COLO829 (cell line): ENCODE data around the gene BPIFA2.
"Not testable (repeated sequence)": the region's sequence is repeated elsewhere in the genome, so short reads cannot be mapped to it uniquely, and the experiment has no call there.

ENCODE experiments used
- DNase-seq: peaks from one replicate; pipeline ENCODE4 v3.0.0; 2012; ENCODE audit warnings: low spot score

Gene BPIFA2

DNA sequence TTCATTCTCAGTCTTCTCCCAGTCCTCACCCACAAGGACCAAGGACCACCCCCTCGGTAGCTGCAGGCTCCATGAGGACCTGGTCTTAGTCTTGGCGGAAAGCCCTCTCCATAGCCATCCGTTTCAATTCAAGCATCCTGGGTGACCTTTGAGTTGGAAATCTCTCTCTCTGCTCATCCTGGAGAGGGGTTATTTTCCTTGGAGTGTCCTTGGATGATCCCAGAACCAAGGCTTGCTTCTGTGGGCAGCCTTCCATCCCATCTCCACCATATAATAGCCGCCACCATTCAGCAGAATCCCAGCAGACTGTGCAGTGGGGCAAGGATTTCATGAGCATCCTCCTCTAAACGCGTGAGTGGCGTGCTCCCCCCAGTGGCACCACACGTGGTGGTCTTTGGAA lies at the start of gene BPIFA2:
Gene BPIFA2 (plus strand): TSS at position 301 of the 400 bp plus-strand sequence. CDS start 987 bp downstream, outside the sequence.
- DNase-seq = no peak

DNA sequence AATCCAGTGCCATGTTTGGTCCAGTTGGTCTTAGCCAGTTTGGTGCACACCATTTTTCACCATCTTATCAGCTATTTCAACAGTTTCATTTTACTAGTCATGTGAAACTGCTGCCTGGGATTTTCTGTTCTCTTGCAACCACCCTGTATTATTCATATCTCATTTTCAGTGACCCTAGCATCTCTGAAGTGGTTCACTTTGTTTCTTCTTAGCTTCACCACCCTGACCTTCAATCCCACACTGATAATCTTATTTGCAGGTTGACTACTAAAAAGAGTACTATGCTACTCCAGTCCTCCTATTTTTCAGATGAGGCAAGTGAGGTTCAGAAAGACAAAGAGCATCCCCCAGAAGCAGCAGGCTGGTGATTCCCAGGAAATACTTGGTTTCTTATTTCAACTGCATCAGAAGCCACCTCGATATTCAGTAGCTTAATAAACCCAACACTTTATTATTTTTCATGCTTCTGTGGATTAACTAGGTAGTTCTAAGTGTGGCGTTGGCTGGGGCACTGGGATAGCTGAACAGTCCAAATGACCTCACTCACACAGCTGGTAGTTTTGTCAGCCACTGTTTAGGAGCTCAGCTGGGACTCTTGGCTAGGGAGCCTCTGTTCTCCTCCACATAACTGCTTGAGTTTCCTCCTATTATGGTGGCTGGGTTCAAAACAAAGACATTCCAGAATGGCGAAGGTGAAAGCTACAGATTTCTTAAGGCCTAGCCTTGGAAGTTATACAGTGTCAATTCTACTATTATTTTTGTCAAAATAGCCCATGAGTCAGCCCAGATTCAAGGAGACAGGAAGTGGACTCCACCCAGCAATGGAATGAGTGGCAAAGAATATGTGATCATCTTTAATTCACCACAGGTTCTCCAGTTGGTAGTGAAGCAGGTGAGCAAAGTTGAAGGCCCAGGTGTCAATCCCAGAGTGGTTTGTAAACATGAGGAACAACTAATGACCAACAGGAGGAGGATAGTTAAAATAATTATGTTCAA lies 47.9 kb upstream of the BPIFA2 start:
- DNase-seq = no peak

DNA sequence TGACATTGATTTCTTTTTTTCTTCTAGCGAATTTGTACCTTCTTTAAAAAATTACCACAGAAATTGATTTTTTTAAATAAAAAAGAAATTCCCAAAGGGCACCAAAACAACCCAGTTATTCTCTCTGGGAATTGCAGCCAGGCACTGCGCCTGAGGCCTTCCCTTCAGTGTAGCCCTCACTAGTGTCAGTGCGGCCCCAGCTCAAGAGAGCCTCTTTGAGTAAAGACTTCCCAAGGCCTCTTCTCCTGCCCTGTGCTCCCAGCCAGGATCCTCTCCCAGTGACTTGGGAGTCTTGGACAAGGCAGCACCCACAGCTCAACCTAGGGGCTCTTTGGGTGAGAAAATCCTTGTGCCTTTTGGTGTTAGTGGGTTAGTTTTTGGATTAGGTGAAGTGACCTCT lies 47.0 kb upstream of the BPIFA2 start:
- no peak for DNase-seq

DNA sequence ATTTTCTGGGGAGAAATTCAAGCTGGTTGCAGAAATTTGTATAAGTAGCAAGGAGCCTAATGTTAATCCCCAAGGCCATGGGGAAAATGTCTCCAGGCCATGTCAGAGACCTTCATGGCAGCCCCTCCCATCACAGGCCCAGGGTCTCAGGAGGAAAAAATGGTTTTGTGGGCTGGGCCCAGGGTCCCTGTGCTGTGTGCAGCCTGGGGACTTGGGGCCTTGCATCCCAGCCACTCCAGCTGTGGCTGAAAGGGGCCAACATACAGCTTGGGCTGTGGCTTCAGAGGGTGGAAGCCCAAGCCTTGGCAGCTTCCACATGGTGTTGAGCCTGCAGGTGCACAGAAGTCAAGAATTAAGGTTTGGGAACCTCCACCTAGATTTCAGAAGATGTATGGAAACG lies 45.7 kb upstream of the BPIFA2 start:
- not testable (repeated sequence) for DNase-seq

GRCh38 chr20:33124261-33124660 lies 43.7 kb upstream of the BPIFA2 start:
- no peak for DNase-seq

DNA sequence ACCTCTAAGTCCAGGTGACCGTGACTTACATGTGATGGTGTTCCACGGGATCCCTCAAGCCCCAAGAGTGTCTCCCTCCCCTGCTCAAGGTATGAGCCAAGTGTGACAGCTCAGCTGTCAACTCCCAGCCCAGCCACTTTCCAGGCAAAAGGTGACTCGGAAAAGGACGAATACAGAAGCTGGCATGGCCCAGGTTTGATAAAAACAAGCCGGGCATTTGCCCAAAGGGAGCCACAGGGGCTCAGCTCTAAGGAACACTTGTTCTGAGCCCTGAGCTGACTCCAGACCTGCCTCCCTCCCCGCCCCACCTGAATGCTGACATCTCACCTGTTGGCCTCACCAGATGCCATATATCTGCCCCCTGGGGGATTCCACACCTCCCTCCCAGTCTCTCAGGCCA lies 43.0 kb upstream of the BPIFA2 start:
- no peak for DNase-seq

DNA sequence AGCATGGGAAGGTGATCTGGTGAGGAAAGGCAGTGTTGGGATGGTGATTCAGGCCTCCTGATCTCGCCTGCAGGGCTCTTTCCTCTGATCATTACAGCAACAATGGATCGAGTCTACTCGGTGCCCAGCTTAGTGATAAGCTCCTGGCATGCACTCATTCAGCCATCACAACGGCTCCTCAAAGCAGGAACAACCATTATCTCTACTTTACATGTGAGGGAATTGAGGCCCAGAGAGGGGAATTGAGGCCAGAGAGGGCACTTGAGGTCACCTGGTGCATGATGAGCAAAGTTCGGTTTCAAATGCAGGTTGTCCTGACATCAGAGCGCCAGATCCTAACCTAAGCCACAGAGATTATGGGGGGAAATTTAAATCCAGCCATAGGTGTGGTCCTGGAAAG lies 42.0 kb upstream of the BPIFA2 start:
- DNase-seq = no peak

GRCh38 chr20:33127422-33128097 lies 40.4 kb upstream of the BPIFA2 start:
- no peak for DNase-seq

GRCh38 chr20:33130568-33131061 lies 37.3 kb upstream of the BPIFA2 start:
- DNase-seq = no peak

DNA sequence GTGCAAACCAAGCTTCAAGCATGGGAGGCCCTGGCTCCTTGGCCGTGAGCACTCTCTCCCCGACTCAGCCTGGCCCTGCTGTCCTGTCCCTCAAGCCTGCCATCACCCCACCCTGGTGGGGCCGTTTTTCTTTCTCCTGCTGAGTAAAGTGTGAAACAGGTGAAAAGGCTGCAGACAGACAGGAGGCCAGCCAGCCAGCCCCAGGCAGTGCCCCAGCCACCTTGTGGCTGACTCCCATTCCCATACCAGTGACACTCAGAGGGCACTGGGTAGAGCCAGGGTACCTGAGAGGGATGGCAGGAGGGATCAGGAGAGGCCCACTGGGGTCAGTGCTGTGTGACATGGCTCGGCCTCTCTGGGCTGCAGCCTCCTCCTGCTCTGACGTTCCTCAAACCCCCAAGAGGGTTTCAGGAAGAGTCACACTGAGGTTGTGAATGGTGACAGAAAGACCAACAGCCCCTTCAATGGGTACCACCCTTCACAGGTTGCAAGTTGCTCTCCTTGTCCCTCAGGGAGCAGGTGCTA lies 35.9 kb upstream of the BPIFA2 start:
- no peak for DNase-seq

DNA sequence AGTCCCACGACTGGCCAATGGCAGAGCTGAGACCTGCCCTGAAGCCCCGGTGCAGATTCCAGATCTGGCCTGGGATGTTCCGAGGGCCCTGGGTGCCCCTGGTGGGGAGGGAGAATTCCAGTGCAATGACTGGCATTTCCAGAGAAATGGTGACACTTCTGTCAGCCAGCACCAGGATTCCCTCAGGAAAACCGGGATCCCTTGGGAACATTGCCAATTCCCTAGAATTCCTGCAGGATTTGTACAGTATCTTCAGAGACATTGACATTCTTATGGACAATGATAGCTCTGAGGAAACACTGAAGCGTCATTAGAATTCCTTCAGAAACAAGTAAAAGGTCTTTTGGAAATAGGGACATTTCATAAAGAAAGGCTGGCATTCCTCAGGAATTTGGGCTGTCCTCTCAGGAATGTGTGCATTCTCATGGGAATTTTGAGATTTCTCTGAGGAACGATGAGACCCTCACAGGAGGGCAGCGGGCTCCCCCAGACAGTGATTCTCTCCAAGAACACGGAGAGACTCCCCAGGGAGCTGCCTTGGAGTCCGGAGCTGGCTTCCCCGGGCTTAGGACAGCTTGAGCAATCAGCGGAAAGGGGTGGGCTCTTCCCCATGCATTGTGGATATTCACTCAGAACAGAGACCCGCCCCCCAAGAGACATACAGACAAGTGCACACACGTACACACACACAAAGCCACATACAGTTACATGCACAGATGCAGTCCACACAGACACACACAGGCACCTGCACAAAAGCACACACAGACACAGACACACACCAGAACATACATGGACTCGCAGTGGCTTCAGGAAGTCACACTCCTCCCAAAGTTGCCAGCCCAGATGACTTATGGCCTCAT lies 35.2 kb upstream of the BPIFA2 start:
- DNase-seq = peak; percentile 48

DNA sequence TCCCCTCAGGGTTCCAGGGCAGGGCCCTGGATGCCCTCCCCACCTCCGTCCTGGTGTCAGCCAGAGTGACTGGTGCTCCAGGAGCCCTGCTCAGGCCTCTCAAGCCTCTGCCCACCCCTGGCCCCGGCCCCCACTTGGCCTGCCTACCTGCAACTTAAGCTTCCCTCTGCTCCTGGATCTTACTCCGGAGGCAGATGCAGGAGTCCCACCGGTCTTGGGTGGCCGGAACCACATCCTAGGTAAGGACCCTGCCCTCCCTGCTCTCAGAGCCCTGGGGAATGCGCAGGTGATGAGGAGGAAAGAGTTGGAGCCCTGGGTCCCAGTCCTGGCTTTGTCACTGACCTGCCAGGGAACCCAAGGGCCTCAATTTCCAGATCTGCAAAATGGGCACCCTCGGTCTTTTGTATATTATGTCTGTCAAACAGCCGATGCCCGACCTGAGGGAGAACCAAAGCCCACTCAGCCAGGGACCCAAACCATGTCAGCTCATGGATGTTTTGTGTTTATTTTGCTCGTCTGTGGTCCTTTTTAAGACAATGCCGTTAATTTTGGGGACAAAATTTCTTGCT lies 34.5 kb upstream of the BPIFA2 start:
- no peak for DNase-seq

- no peak for DNase-seq
Measured at GRCh38 chr20:33137195-33137594, 30.8 kb upstream of the BPIFA2 start.

GRCh38 chr20:33139467-33139866 lies 28.5 kb upstream of the BPIFA2 start:
- DNase-seq = no peak

DNA sequence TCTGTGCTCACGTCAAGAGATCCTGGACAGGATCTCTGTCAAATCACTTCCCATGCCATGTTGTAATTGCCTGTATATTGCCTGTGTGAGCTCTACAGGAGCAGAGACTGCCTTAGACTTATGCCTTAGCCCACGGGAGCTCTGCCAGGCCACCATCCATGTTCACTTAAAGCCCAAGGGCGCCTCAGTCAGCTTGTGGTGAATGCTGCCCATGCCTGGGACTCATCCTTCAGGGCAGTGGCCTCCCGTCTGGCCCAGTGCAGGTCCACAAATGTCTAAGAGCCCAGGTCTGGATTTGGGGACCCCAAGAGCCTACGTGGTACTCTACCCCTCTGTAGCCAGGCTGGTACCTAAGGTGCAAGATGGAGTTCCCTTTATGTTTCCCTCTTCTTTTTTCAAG lies 22.4 kb upstream of the BPIFA2 start:
- DNase-seq = no peak

GRCh38 chr20:33147299-33147698 lies 20.7 kb upstream of the BPIFA2 start:
- no peak for DNase-seq

DNA sequence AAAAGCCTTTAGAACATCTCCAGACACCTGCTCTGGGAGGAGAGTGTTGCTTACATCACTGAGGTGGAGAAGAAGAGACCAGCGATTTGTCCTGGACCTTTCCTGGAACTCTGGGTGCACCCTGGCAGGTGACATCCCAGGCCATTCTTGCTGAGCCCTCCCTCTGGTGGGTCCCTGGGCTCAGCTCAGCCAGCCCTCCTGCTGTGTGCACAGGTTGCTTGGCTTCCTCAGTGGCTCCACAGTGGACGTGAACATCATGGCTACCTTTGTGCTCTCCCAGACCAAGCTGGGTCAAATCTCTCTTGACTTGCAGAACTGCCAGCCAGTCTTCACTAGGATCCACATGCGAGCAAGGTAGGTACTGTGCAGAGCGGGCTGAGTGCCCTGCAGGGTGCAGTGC lies 19.9 kb upstream of the BPIFA2 start:
- no peak for DNase-seq

GRCh38 chr20:33154252-33154651 lies 13.7 kb upstream of the BPIFA2 start:
- no peak for DNase-seq

DNA sequence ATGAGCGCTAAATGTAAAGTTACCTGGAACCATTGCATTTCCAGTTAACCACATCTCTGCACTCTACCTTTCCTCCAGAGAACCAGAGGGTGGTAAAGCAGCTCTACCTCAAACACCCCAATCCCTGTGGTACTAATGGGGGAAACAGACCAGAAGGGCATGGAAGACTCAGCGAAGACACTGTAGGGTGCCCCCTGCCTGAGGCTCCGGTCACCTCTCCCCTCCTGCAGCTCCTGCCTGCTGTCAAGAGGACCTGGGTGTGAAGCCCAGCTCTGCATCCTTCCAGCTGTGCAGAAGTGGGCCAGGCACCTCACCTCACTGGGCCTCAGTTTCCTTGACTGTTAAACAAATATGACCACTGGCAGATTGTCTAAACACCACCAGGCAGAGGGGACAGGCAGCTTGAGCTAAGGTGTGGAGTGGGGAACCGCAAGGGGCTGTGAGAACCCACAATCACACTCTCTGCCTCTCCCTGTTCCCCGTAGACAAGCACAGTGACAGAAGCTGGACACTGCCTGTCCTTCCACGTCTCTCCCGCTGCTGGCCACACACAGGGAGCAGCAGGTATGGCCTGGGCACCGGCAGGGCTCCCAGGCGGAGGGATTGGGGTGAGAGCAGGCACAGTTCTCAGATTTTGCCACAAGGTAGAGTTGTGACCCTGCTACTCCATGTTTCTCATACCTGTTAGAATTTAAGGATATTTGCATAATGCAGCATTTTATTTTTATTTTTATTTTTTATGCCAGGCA lies 9.1 kb upstream of the BPIFA2 start:
- no peak for DNase-seq

- DNase-seq = no peak
Measured at GRCh38 chr20:33159713-33160112, 8.2 kb upstream of the BPIFA2 start.

GRCh38 chr20:33160681-33161080 lies 7.3 kb upstream of the BPIFA2 start:
- no peak for DNase-seq
